ENCODE measurements around the gene OR6B3. TPM values are rescaled to one million over a fixed set of nuclear protein-coding genes. Genes with fewer than 3 reads are reported as not detected.

The OR6B3 gene
- not detected for total RNA-seq
- long read RNA-seq = 0 reads

GRCh38 chr2:240053173-240054155 lies at the start of gene OR6B3:
Gene OR6B3, minus strand, starts transcription at chr2:240053521.
- H3K36me3 ChIP-seq = no peaks in the 10 kb centered on the region
- H3K27ac ChIP-seq = no peak within 1 kb of the TSS
- no peak within 1 kb of the TSS for H3K4me3 ChIP-seq
- H3K27me3 ChIP-seq (ENCODE audit: low read depth) = peaks cover 42% of the 10 kb centered on the region
- H3K9me3 ChIP-seq = no peaks in the 10 kb centered on the region
- no peak for TF ChIP-seq CTCF (IDR thresholded peaks at IDR 0.05)
- no peaks in the 10 kb centered on the region for H3K4me1 ChIP-seq
- ATAC-seq (no peak), DNase-seq (no peak)
- intact Hi-C loops (cut with DNase I) = no loop called here

DNA sequence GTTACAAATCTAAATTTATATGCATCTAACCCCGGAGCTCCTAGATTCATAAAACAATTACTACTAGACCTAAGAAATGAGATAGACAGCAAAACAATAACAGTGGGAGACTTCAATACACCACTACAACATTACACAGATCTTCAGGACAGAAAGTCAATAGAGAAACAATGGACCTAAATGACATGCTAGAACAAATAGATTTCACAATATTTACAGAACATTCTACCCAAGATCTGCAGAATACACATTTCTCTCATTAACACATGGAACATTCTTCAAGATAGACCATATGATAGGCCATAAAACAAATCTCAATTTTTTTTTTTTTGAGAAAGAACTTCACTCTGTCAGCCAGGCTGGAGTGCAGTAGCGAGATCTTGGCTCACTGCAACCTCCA lies 45.0 kb upstream of the OR6B3 start:
- TF ChIP-seq CTCF (IDR thresholded peaks at IDR 0.05) = no peak
- H3K4me1 ChIP-seq = no peaks in the 10 kb centered on the region
- H3K4me3 ChIP-seq = no peak overlapping the region
- intact Hi-C loops (cut with DNase I) = no loop called here
- no peak for ATAC-seq
- no peaks in the 10 kb centered on the region for H3K9me3 ChIP-seq
- H3K27ac ChIP-seq = no peak overlapping the region
- H3K27me3 ChIP-seq (ENCODE audit: low read depth) = peaks cover 38% of the 10 kb centered on the region
- H3K36me3 ChIP-seq = no peaks in the 10 kb centered on the region
- DNase-seq = no peak

GRCh38 chr2:240095556-240096523 lies 42.5 kb upstream of the OR6B3 start:
- intact Hi-C loops (cut with DNase I) = no loop called here
- Histone ChIP-seq H3K9me3 (no peaks in the 10 kb centered on the region), H3K27me3 (ENCODE audit: low read depth) (peaks cover 43% of the 10 kb centered on the region), H3K27ac (no peak overlapping the region), H3K4me3 (no peak overlapping the region), H3K36me3 (no peaks in the 10 kb centered on the region), H3K4me1 (no peaks in the 10 kb centered on the region)
- ATAC-seq (no peak), DNase-seq (no peak)
- no peak for TF ChIP-seq CTCF (IDR thresholded peaks at IDR 0.05)

DNA sequence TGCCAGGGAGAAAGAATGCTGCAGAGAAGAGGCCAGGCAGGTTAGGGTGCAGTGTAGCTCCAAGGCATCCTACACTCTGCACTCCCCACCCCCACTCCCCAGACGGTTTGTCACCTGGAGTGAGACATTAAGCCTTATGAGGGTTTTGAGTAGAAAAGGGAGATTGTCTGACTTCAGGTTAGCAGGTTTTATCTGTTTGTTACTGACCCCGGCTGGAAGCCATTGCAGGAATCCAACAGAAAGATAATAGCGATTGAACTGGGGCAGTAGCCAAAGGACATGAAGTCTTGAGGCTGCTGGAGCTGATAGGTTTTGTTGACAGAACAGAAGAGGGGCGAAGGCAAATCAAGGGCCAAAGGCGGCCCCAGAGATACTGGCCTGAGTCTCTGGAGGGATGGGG lies 36.0 kb upstream of the OR6B3 start:
- no peaks in the 10 kb centered on the region for H3K36me3 ChIP-seq
- DNase-seq = no peak
- H3K9me3 ChIP-seq = no peaks in the 10 kb centered on the region
- ATAC-seq = no peak
- TF ChIP-seq CTCF (IDR thresholded peaks at IDR 0.05) = no peak
- intact Hi-C loops (cut with DNase I) = no loop called here
- no peaks in the 10 kb centered on the region for H3K4me1 ChIP-seq
- no peak overlapping the region for H3K27ac ChIP-seq
- H3K27me3 ChIP-seq (ENCODE audit: low read depth) = peaks cover 8% of the 10 kb centered on the region
- H3K4me3 ChIP-seq = no peak overlapping the region

DNA sequence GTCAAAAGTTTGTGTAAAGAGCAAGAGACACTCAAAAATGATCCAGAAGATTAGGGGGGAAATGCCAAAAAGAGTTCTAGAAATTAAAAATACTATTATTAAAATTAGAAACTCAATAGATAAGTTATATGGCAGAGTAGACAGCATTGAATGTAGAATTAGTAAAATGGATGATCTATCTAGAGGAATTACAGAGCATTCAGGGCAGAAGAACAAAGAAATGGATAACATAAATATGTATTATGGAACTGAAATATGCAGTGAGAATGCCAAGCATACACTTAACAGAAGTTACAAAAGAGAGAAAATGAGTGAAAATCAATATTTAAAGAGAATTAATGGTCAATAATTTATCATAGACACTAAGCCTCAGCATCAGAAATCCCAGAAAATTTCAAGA lies 33.2 kb upstream of the OR6B3 start:
- TF ChIP-seq CTCF (IDR thresholded peaks at IDR 0.05) = no peak
- H3K27me3 ChIP-seq (ENCODE audit: low read depth) = no peaks in the 10 kb centered on the region
- no peak overlapping the region for H3K4me3 ChIP-seq
- H3K36me3 ChIP-seq = no peaks in the 10 kb centered on the region
- H3K9me3 ChIP-seq = no peaks in the 10 kb centered on the region
- no peak for DNase-seq
- intact Hi-C loops (cut with DNase I) = no loop called here
- no peaks in the 10 kb centered on the region for H3K4me1 ChIP-seq
- no peak for ATAC-seq
- H3K27ac ChIP-seq = no peak overlapping the region

All from lower lobe of right lung (tissue), 2 donors.